H9 (cell line): ENCODE data around the gene CROCC2. TPM values are rescaled to one million over a fixed set of nuclear protein-coding genes. Genes with fewer than 3 reads are reported as not detected.

Experiments
- DNase-seq: peaks from one replicate; pipeline ENCODE4 v3.0.0-alpha.2; 2017
- H2AFZ ChIP-seq: one replicate; pipeline ENCODE4 v1.6.1; 2013; ENCODE audit warnings: mild to moderate bottlenecking, low read length, control low read depth, moderate library complexity
- H2AK5ac ChIP-seq: 2 replicates; pipeline ENCODE4 v1.6.1; 2013; ENCODE audit warnings: low read length, control low read depth, mixed read lengths; ENCODE audit not compliant: insufficient read length
- H2BK120ac ChIP-seq: one replicate; pipeline ENCODE4 v1.6.1; 2013; ENCODE audit warnings: low read depth, mild to moderate bottlenecking, low read length, control low read depth, inconsistent platforms; ENCODE audit not compliant: poor library complexity, severe bottlenecking
- H2BK12ac ChIP-seq: 2 replicates; pipeline ENCODE4 v1.6.1; 2013; ENCODE audit warnings: low read length, control low read depth, mixed read lengths, low read depth; ENCODE audit not compliant: insufficient read length
- H2BK15ac ChIP-seq: 2 replicates; pipeline ENCODE4 v1.6.1; 2013; ENCODE audit warnings: low read depth, low read length, control low read depth
- H2BK20ac ChIP-seq: one replicate; pipeline ENCODE4 v1.6.1; 2013; ENCODE audit warnings: low read depth, mild to moderate bottlenecking, low read length, control low read depth, inconsistent platforms; ENCODE audit not compliant: poor library complexity, severe bottlenecking
- H2BK5ac ChIP-seq: 2 replicates; pipeline ENCODE4 v1.6.1; 2013; ENCODE audit warnings: low read length, control low read depth, mixed read lengths; ENCODE audit not compliant: insufficient read length
- H3K14ac ChIP-seq: 2 replicates; pipeline ENCODE4 v1.6.1; 2013; ENCODE audit warnings: low read length, control low read depth; ENCODE audit not compliant: insufficient read depth
- H3K18ac ChIP-seq: 2 replicates; pipeline ENCODE4 v1.6.1; 2013; ENCODE audit warnings: low read depth, mild to moderate bottlenecking, mixed read lengths, low read length, control low read depth; ENCODE audit not compliant: insufficient read length
- H3K23ac ChIP-seq: 2 replicates; pipeline ENCODE4 v1.6.1; 2013; ENCODE audit warnings: low read length, control low read depth, mixed read lengths, low read depth; ENCODE audit not compliant: insufficient read length
- H3K23me2 ChIP-seq: 2 replicates; pipeline ENCODE4 v1.6.1; 2013; ENCODE audit warnings: low read depth, mild to moderate bottlenecking, mixed read lengths, low read length, control low read depth; ENCODE audit not compliant: insufficient read length, poor library complexity, severe bottlenecking
- H3K27ac ChIP-seq: 2 replicates; pipeline ENCODE4 v1.5.1; 2013; ENCODE audit warnings: low read length, control low read depth, mixed read lengths, low read depth; ENCODE audit not compliant: insufficient read length
- H3K27me3 ChIP-seq: 2 replicates; pipeline ENCODE4 v1.6.1; 2013; ENCODE audit warnings: low read length, control low read depth, inconsistent platforms; ENCODE audit not compliant: insufficient read depth
- H3K4ac ChIP-seq: 2 replicates; pipeline ENCODE4 v1.6.1; 2013; ENCODE audit warnings: low read depth, mild to moderate bottlenecking, control low read depth, inconsistent platforms, low read length, moderate library complexity
- H3K4me1 ChIP-seq: 2 replicates; pipeline ENCODE4 v1.6.1; 2013; ENCODE audit warnings: low read length, control low read depth, inconsistent platforms; ENCODE audit not compliant: insufficient read depth
- H3K4me2 ChIP-seq: 2 replicates; pipeline ENCODE4 v1.6.1; 2013; ENCODE audit warnings: low read length, control low read depth, mixed read lengths; ENCODE audit not compliant: insufficient read length, insufficient read depth
- H3K56ac ChIP-seq: 2 replicates; pipeline ENCODE4 v1.6.1; 2013; ENCODE audit warnings: low read depth, mild to moderate bottlenecking, mixed read lengths, low read length, control low read depth; ENCODE audit not compliant: insufficient read length
- H3K79me1 ChIP-seq: 2 replicates; pipeline ENCODE4 v1.6.1; 2013; ENCODE audit warnings: low read depth, mild to moderate bottlenecking, moderate library complexity, low read length, control low read depth, inconsistent platforms; ENCODE audit not compliant: insufficient read depth, poor library complexity, severe bottlenecking
- H3K79me2 ChIP-seq: 2 replicates; pipeline ENCODE4 v1.6.1; 2013; ENCODE audit warnings: low read length, control low read depth, inconsistent platforms; ENCODE audit not compliant: insufficient read depth
- H3K9ac ChIP-seq: 2 replicates; pipeline ENCODE4 v1.6.1; 2013; ENCODE audit warnings: low read length, control low read depth, mixed read lengths; ENCODE audit not compliant: insufficient read length; ENCODE audit errors: extremely low read depth
- H3K9me3 ChIP-seq: one replicate; pipeline ENCODE4 v1.6.1; 2013; ENCODE audit warnings: low read depth, low read length, inconsistent platforms; ENCODE audit not compliant: control insufficient read depth
- H3T11ph ChIP-seq: one replicate; pipeline ENCODE4 v1.6.1; 2013; ENCODE audit warnings: mild to moderate bottlenecking, low read length, control low read depth, inconsistent platforms
- H4K20me1 ChIP-seq: one replicate; pipeline ENCODE4 v1.6.1; 2013; ENCODE audit not compliant: control insufficient read depth, insufficient read length, insufficient read depth
- H4K5ac ChIP-seq: 2 replicates; pipeline ENCODE4 v1.6.1; 2013; ENCODE audit warnings: low read depth, mild to moderate bottlenecking, mixed read lengths, low read length, control low read depth; ENCODE audit not compliant: insufficient read length
- H4K8ac ChIP-seq: replicated peaks from 2 replicates; pipeline ENCODE4 v1.6.1; 2013; ENCODE audit warnings: low read length, control low read depth, mixed read lengths, low read depth; ENCODE audit not compliant: insufficient read length
- H4K91ac ChIP-seq: 2 replicates; pipeline ENCODE4 v1.6.1; 2013; ENCODE audit warnings: low read depth, mild to moderate bottlenecking, moderate library complexity, mixed read lengths, low read length, control low read depth; ENCODE audit not compliant: insufficient read length
- H3K27ac Mint-ChIP-seq, 3 experiments: 2 replicates in 2 of 3; 3 replicates in 1 of 3; pipeline ENCODE4 v1.8.0; 2020 to 2021; ENCODE audit warnings: mixed read lengths in 3 of 3, mild to moderate bottlenecking in 1 of 3, moderate library complexity in 1 of 3
- H3K27me3 Mint-ChIP-seq: 2 replicates; pipeline ENCODE4 v1.8.0; 2021; ENCODE audit warnings: low read depth, mild to moderate bottlenecking, moderate library complexity, mixed read lengths
- H3K36me3 Mint-ChIP-seq, 3 experiments: 2 replicates in 2 of 3; 3 replicates in 1 of 3; pipeline ENCODE4 v1.8.0; 2020 to 2021; ENCODE audit warnings: low read depth in 3 of 3, mixed read lengths in 3 of 3; ENCODE audit not compliant: insufficient read depth in 1 of 3
- H3K4me1 Mint-ChIP-seq, 2 experiments: 2 replicates each; pipeline ENCODE4 v1.8.0; 2020; ENCODE audit warnings: mixed read lengths in 2 of 2
- H3K4me3 Mint-ChIP-seq, 2 experiments: 2 replicates in 1 of 2; 3 replicates in 1 of 2; pipeline ENCODE4 v1.8.0; 2020 to 2021; ENCODE audit warnings: mild to moderate bottlenecking in 2 of 2, mixed read lengths in 2 of 2, moderate library complexity in 1 of 2
- H3K9me3 Mint-ChIP-seq, 2 experiments: 2 replicates in 1 of 2; 3 replicates in 1 of 2; pipeline ENCODE4 v1.8.0; 2020; ENCODE audit warnings: mild to moderate bottlenecking in 2 of 2, mixed read lengths in 2 of 2, moderate library complexity in 1 of 2
- WGBS: extraction: QIAGEN DNeasy Blood & Tissue Kit; methylation state at CpG from one replicate; pipeline ENCODE4 v1.1.7; 2013; ENCODE audit warnings: missing lambda C conversion rate, low lambda C conversion rate, mixed read lengths; ENCODE audit not compliant: insufficient read length; ENCODE audit errors: extremely low coverage; 5-methylcytosine and 5-hydroxymethylcytosine counted together
- total RNA-seq: library from RNA; stranded (reverse); gene quantifications from 2 replicates; pipeline ENCODE4 v1.2.1, GENCODE V29; 2021
- TF ChIP-seq, protein P1 (sequence below): fragments of 200-600 bp; sonication (generic); conservative IDR thresholded peaks from 3 replicates; pipeline ENCODE4 v1.8.0; 2021; ENCODE audit warnings: antibody characterized with exemption, mild to moderate bottlenecking

The CROCC2 gene
- total RNA-seq, 1 experiment from 2014 or later, result not detected

DNA sequence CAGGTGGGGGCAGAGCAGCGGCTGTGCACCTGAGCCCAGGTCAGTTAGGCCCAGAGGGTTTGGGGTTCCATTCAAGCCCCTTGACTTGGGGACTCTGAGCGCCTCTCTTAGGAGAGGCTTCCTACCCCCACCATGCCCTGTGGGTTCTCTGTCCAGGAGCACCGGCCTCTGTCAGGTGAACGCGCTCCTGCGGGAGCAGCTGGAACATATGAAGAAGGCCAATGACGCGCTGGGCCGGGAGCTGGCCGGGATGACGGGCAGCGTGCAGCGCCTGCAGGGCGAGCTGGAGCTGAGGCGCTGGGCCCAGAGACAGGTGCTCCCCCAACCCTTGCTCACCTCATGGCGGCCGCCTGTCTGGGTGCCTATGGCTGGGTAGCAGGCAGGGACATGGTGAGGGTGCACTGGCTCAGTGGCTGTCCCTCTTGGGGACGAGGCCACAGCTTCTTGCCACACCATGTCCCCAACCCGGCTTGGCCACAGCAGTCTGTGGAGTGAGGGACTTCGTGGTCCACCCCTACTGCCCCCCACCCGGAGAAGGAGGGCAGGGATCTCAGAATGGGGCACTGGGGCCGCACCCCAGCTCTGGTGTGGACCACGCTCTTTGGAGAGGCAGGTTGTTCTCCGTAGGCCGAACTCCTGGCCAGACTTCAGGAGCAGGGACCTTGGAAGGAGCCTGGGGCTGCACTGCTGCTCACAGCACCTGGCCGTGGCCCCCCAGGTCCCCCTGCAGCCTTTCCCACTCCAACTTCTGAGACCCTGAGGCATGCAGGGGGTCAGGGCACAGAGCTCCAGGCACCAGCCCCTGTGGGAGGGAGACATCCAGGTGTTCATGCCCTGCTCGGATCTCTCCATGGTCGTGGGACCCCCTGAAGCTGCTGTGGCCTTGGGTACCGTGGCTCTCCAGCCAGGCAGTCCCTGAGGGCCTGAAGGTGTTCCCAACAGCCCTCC, 19.7 kb downstream of the CROCC2 start:
- no peaks in the 10 kb centered on the region for H3K9me3 ChIP-seq
- Mint-ChIP-seq H3K27ac (no peak overlapping the region), H3K27me3 (no peaks in the 10 kb centered on the region; the same call in 1 of the 2 replicates), H3K36me3 (no peaks in the 10 kb centered on the region), H3K4me1 (no peaks in the 10 kb centered on the region; a peak in 1 of 4 replicates), H3K9me3 (no peaks in the 10 kb centered on the region), H3K4me3 (no peak overlapping the region)
- no peak overlapping the region for H3K4me2 ChIP-seq
- no peak overlapping the region for H4K5ac ChIP-seq
- no peaks in the 10 kb centered on the region for H3K27me3 ChIP-seq
- peak; percentile 35 for DNase-seq
- no peaks in the 10 kb centered on the region for H3K23me2 ChIP-seq
- H4K8ac ChIP-seq, result no peak overlapping the region
- no peaks in the 10 kb centered on the region for H3K79me1 ChIP-seq
- WGBS, result no CpG with 5 or more reads among the region's 29 CpGs
- no peak overlapping the region for H3K18ac ChIP-seq
- no peaks in the 10 kb centered on the region for H3K79me2 ChIP-seq
- TF ChIP-seq, protein P1, sequence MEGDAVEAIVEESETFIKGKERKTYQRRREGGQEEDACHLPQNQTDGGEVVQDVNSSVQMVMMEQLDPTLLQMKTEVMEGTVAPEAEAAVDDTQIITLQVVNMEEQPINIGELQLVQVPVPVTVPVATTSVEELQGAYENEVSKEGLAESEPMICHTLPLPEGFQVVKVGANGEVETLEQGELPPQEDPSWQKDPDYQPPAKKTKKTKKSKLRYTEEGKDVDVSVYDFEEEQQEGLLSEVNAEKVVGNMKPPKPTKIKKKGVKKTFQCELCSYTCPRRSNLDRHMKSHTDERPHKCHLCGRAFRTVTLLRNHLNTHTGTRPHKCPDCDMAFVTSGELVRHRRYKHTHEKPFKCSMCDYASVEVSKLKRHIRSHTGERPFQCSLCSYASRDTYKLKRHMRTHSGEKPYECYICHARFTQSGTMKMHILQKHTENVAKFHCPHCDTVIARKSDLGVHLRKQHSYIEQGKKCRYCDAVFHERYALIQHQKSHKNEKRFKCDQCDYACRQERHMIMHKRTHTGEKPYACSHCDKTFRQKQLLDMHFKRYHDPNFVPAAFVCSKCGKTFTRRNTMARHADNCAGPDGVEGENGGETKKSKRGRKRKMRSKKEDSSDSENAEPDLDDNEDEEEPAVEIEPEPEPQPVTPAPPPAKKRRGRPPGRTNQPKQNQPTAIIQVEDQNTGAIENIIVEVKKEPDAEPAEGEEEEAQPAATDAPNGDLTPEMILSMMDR, result no peak
- no peaks in the 10 kb centered on the region for H4K20me1 ChIP-seq
- H2BK120ac ChIP-seq, result no peak overlapping the region
- H3K56ac ChIP-seq, result no peak overlapping the region
- H3K4me1 ChIP-seq, result no peaks in the 10 kb centered on the region
- no peak overlapping the region for H2AK5ac ChIP-seq
- no peak overlapping the region for H2BK5ac ChIP-seq
- H3K27ac ChIP-seq, result no peak overlapping the region
- no peak overlapping the region for H3K4ac ChIP-seq
- H3K14ac ChIP-seq, result no peak overlapping the region; the same call in 1 of the 2 replicates
- no peak overlapping the region for H3K23ac ChIP-seq
- H2BK15ac ChIP-seq, result no peak overlapping the region
- H2AFZ ChIP-seq, result no peak overlapping the region
- H3T11ph ChIP-seq, result no peak overlapping the region
- H4K91ac ChIP-seq, result no peak overlapping the region
- no peak overlapping the region for H3K9ac ChIP-seq
- no peak overlapping the region for H2BK20ac ChIP-seq
- H2BK12ac ChIP-seq, result no peak overlapping the region
